Measurements from ENCODE around the gene NUDT3. TPM values are rescaled to one million over a fixed set of nuclear protein-coding genes. Genes with fewer than 3 reads are reported as not detected.

NUDT3 gene
- polyA plus RNA-seq, 3 donors, result 9.3 to 33.3 (median 10.9) TPM

DNA sequence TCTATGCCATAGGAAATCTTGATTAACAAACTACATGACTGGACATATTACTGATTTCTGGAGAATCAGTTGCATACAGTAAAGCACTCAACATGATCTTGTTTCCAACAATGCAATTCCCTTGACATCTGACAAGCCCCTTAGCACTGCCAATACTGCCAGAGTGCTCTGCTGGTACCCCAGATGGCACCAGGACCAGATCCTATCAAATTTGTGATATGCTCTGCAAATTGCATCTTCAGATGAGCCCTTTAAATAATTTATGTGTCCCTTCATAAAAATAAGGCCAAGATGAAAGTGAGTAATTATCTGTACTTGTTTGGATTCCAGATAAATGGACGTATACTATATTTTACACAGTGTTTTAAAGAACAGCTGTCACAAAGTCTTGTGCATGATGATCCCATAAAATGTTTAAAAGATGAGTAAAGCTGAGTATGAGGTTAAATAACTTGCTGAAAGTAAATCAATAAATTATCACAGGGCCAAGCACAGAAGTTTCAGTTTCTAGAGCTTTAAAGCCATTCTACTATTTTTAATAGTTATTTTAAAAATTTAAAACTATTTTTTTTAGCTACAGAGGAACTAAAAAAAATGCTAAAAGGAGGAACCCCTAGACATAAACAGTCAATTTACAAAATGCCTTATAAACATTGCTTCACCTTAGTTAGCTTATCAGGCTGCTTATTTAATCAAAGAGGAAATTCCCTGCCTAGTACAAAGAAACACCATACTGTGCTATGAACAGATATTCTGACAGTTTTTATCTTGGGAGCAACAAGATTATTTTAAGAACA is 42.1 kb downstream of the NUDT3 start:
- H3K4me2 ChIP-seq (replicated peaks; ENCODE audit: extremely low read depth, low read length, poor library complexity, severe bottlenecking), result no peak overlapping the region
- H3K79me2 ChIP-seq (ENCODE audit: insufficient read depth, low read length), result peaks cover 99% of the 10 kb centered on the region
- Mint-ChIP-seq H3K9me3 (no peaks in the 10 kb centered on the region), H3K4me3 (no peak overlapping the region), H3K27ac (peak overlapping the region; percentile 69 to 80 (median 77)), H3K36me3 (peaks cover 3 to 6% of the 10 kb centered on the region in 2 donors), H3K4me1 (peaks cover 49% of the 10 kb centered on the region), H3K27me3 (ENCODE audit: low read depth in 3 of 3) (no peaks in the 10 kb centered on the region)
- H4K20me1 ChIP-seq (ENCODE audit: insufficient read depth, low read length), result peaks cover 95% of the 10 kb centered on the region
- TF ChIP-seq, protein P1, sequence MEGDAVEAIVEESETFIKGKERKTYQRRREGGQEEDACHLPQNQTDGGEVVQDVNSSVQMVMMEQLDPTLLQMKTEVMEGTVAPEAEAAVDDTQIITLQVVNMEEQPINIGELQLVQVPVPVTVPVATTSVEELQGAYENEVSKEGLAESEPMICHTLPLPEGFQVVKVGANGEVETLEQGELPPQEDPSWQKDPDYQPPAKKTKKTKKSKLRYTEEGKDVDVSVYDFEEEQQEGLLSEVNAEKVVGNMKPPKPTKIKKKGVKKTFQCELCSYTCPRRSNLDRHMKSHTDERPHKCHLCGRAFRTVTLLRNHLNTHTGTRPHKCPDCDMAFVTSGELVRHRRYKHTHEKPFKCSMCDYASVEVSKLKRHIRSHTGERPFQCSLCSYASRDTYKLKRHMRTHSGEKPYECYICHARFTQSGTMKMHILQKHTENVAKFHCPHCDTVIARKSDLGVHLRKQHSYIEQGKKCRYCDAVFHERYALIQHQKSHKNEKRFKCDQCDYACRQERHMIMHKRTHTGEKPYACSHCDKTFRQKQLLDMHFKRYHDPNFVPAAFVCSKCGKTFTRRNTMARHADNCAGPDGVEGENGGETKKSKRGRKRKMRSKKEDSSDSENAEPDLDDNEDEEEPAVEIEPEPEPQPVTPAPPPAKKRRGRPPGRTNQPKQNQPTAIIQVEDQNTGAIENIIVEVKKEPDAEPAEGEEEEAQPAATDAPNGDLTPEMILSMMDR (IDR thresholded peaks at IDR 0.05), result no peak
- H3K27ac ChIP-seq (ENCODE audit: low read depth in 1 of 2, low read length in 2 of 2), result peak overlapping the region; percentile 40 to 60
- H3K27me3 ChIP-seq (ENCODE audit: control insufficient read depth in 2 of 2, insufficient read depth in 2 of 2, low read length in 2 of 2), result no peaks in the 10 kb centered on the region
- H3K36me3 ChIP-seq (replicated peaks in 1 of 2; ENCODE audit: control insufficient read depth in 1 of 2, insufficient read depth in 2 of 2, low read length in 2 of 2), result no peaks in the 10 kb centered on the region
- no peak overlapping the region for H3K9ac ChIP-seq (ENCODE audit: insufficient read depth, low read length, poor library complexity, severe bottlenecking)
- no peak overlapping the region for H2AFZ ChIP-seq (ENCODE audit: insufficient read depth, low read depth, low read length, poor library complexity, severe bottlenecking)
- no peaks in the 10 kb centered on the region for H3K9me3 ChIP-seq (replicated peaks in 1 of 2; ENCODE audit: control insufficient read depth in 1 of 2, insufficient read depth in 1 of 2, low read length in 2 of 2)
- peaks cover 20 to 27% of the 10 kb centered on the region in 2 donors for H3K4me1 ChIP-seq (ENCODE audit: control insufficient read depth in 1 of 2, insufficient read depth in 2 of 2, low read length in 2 of 2)
- H3K4me3 ChIP-seq (replicated peaks in 1 of 3; ENCODE audit: low read depth in 2 of 3, low read length in 3 of 3), result no peak overlapping the region
- intact Hi-C loops (cut with micrococcal nuclease), result no loop called here
- no CpG with 5 or more reads among the region's 1 CpG for WGBS (ENCODE audit: insufficient coverage)
- DNase-seq, result peak in 2 of 3 donors; percentile 32 to 51

DNA sequence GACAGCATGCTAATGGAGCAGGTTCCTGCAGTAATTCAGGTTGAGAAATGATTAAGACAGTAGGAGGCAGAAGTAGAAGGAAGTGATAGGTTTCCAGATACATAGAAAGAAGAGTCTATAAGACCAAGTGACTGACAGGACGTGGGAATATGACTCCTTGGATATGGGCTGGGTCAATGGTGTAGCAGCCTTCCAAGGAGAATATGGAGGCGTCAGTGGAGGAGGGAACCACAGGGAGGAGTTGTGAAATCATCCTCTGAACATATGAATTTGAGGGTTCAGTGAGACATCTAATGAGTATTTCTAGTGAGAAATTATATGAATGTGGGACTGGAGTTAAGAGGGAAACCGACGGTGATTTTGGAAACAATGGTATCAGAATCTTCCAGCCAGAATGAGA is 43.3 kb downstream of the NUDT3 start:
- Histone ChIP-seq H3K79me2 (ENCODE audit: insufficient read depth, low read length) (peaks cover 100% of the 10 kb centered on the region), H3K27ac (ENCODE audit: low read depth in 1 of 2, low read length in 2 of 2) (peak overlapping the region in 1 of 2 donors; percentile 48), H3K27me3 (ENCODE audit: control insufficient read depth in 2 of 2, insufficient read depth in 2 of 2, low read length in 2 of 2) (no peaks in the 10 kb centered on the region), H3K9me3 (replicated peaks in 1 of 2; ENCODE audit: control insufficient read depth in 1 of 2, insufficient read depth in 1 of 2, low read length in 2 of 2) (no peaks in the 10 kb centered on the region), H3K4me1 (ENCODE audit: control insufficient read depth in 1 of 2, insufficient read depth in 2 of 2, low read length in 2 of 2) (peaks cover 31 to 38% of the 10 kb centered on the region in 2 donors), H2AFZ (ENCODE audit: insufficient read depth, low read depth, low read length, poor library complexity, severe bottlenecking) (no peak overlapping the region), H3K9ac (ENCODE audit: insufficient read depth, low read length, poor library complexity, severe bottlenecking) (no peak overlapping the region), H3K36me3 (replicated peaks in 1 of 2; ENCODE audit: control insufficient read depth in 1 of 2, insufficient read depth in 2 of 2, low read length in 2 of 2) (no peaks in the 10 kb centered on the region), H4K20me1 (ENCODE audit: insufficient read depth, low read length) (peaks cover 98% of the 10 kb centered on the region), H3K4me3 (replicated peaks in 1 of 3; ENCODE audit: low read depth in 2 of 3, low read length in 3 of 3) (no peak overlapping the region), H3K4me2 (replicated peaks; ENCODE audit: extremely low read depth, low read length, poor library complexity, severe bottlenecking) (no peak overlapping the region)
- TF ChIP-seq, protein P1 (IDR thresholded peaks at IDR 0.05), result no peak
- Mint-ChIP-seq H3K4me1 (peaks cover 58% of the 10 kb centered on the region), H3K4me3 (no peak overlapping the region), H3K27me3 (ENCODE audit: low read depth in 3 of 3) (peaks cover 0 to 2% (median 0%) of the 10 kb centered on the region in 3 donors), H3K9me3 (no peaks in the 10 kb centered on the region), H3K27ac (peak overlapping the region in 6 of 7 donors; percentile 26 to 81 (median 44)), H3K36me3 (peaks cover 0 to 6% of the 10 kb centered on the region in 2 donors)
- no peak for DNase-seq
- 65% methylated on average over 2 of the region's 4 CpGs for WGBS (ENCODE audit: insufficient coverage)
- intact Hi-C loops (cut with micrococcal nuclease), result loop anchor here in 1 of 2 donors (5.0 kb wide), 1 partner anchor 47 kb away; no protein-coding TSS in a partner anchor
